SU-DHL-6 (cell line): ENCODE results near the gene SRGAP3.

Experiments
- H2AFZ ChIP-seq: fragments of 200-600 bp; sonication (generic); 2 replicates; pipeline ENCODE4 v1.6.1; 2014; ENCODE audit warnings: low read depth, mild to moderate bottlenecking, moderate library complexity, mixed read lengths, antibody characterized with exemption, low read length; ENCODE audit not compliant: severe bottlenecking
- H3F3A ChIP-seq: fragments of 200-600 bp; shearing (Covaris generic); 2 replicates; pipeline ENCODE4 v1.6.0; 2016; ENCODE audit warnings: antibody characterized with exemption, mild to moderate bottlenecking; ENCODE audit not compliant: insufficient read depth
- H3K27ac ChIP-seq: fragments of 200-600 bp; sonication (generic); 2 replicates; pipeline ENCODE4 v1.5.1; 2016; ENCODE audit warnings: low read depth, mild to moderate bottlenecking, low read length, moderate library complexity, mixed read lengths
- H3K27me3 ChIP-seq: fragments of 200-600 bp; sonication (generic), shearing (Covaris generic); 2 replicates; pipeline ENCODE4 v1.6.0; 2014; ENCODE audit warnings: mild to moderate bottlenecking, low read length
- H3K36me3 ChIP-seq: fragments of 200-600 bp; sonication (generic); 2 replicates; pipeline ENCODE4 v1.6.1; 2014; ENCODE audit warnings: mild to moderate bottlenecking, low read length, mixed read lengths
- H3K4me2 ChIP-seq: fragments of 300-600, 200-600 bp; shearing (Covaris generic), sonication (generic); 2 replicates; pipeline ENCODE4 v1.6.0; 2014; ENCODE audit warnings: low read length, low read depth, mild to moderate bottlenecking; ENCODE audit not compliant: poor library complexity, severe bottlenecking
- H3K4me3 ChIP-seq: fragments of 200-600 bp; sonication (generic); 2 replicates; pipeline ENCODE4 v1.5.1; 2014; ENCODE audit warnings: antibody characterized with exemption, low read length, mild to moderate bottlenecking, mixed read lengths; ENCODE audit not compliant: insufficient read depth, poor library complexity, severe bottlenecking
- H3K79me2 ChIP-seq: fragments of 200-600 bp; sonication (generic); 2 replicates; pipeline ENCODE4 v1.6.1; 2014; ENCODE audit warnings: mild to moderate bottlenecking, low read length, moderate library complexity; ENCODE audit not compliant: insufficient read depth
- H3K9ac ChIP-seq: fragments of 200-600 bp; sonication (generic); 2 replicates; pipeline ENCODE4 v1.7.0; 2014; ENCODE audit warnings: mild to moderate bottlenecking, low read length
- H3K9me2 ChIP-seq: fragments of 200-600 bp; sonication (generic); replicated peaks from 2 replicates; pipeline ENCODE4 v1.6.1; 2014; ENCODE audit warnings: low read length; ENCODE audit not compliant: insufficient read depth
- H3K9me3 ChIP-seq: fragments of 200-600 bp; sonication (generic); 2 replicates; pipeline ENCODE4 v1.6.1; 2014; ENCODE audit warnings: low read length, mixed read lengths; ENCODE audit not compliant: insufficient read depth
- H4K20me1 ChIP-seq: fragments of 200-600 bp; sonication (generic); 2 replicates; pipeline ENCODE4 v1.6.1; 2014; ENCODE audit warnings: low read depth, mild to moderate bottlenecking, antibody characterized with exemption, low read length, moderate library complexity, mixed read lengths
- CTCF ChIP-seq: fragments of 200-600 bp; sonication (generic); IDR thresholded peaks from one replicate; pipeline ENCODE4 v1.5.1; 2017; ENCODE audit warnings: antibody characterized with exemption, mild to moderate bottlenecking, low read length, moderate library complexity; ENCODE audit not compliant: insufficient read depth, poor library complexity, severe bottlenecking
- EZH2phosphoT487 ChIP-seq: fragments of 200-600 bp; sonication (generic), shearing (Covaris generic); conservative IDR thresholded peaks from 2 replicates; pipeline ENCODE4 v1.6.1; 2018; ENCODE audit warnings: mild to moderate bottlenecking, antibody characterized with exemption, low read length, moderate library complexity, mixed read lengths

The SRGAP3 gene

GRCh38 chr3:8976540-8977182, 272.8 kb downstream of the SRGAP3 start:
- no peak overlapping the region for H2AFZ ChIP-seq
- no peaks in the 10 kb centered on the region for H3F3A ChIP-seq
- no peaks in the 10 kb centered on the region for H3K27me3 ChIP-seq
- no peaks in the 10 kb centered on the region for H3K36me3 ChIP-seq
- no peak overlapping the region for H3K4me3 ChIP-seq
- no peak overlapping the region for H3K9ac ChIP-seq
- no peaks in the 10 kb centered on the region for H4K20me1 ChIP-seq
- H3K27ac ChIP-seq = no peak overlapping the region
- no peaks in the 10 kb centered on the region for H3K79me2 ChIP-seq
- TF ChIP-seq CTCF (no peak), EZH2phosphoT487 (no peak)
- no peak overlapping the region for H3K4me2 ChIP-seq
- H3K9me3 ChIP-seq = 0 out of 2 replicates have a peak, but pooled peaks cover 3% of the 10 kb centered on the region
- H3K9me2 ChIP-seq = no peaks in the 10 kb centered on the region

GRCh38 chr3:8975081-8976020, 274.1 kb downstream of the SRGAP3 start:
- Histone ChIP-seq H3K9me2 (no peaks in the 10 kb centered on the region), H3F3A (no peaks in the 10 kb centered on the region), H3K4me3 (no peak overlapping the region), H2AFZ (no peak overlapping the region), H3K9ac (no peak overlapping the region), H3K27me3 (no peaks in the 10 kb centered on the region), H3K9me3 (0 out of 2 replicates have a peak, but pooled peaks cover 3% of the 10 kb centered on the region), H3K4me2 (no peak overlapping the region), H3K79me2 (no peaks in the 10 kb centered on the region), H3K36me3 (no peaks in the 10 kb centered on the region), H4K20me1 (no peaks in the 10 kb centered on the region), H3K27ac (no peak overlapping the region)
- TF ChIP-seq CTCF = no peak
- TF ChIP-seq EZH2phosphoT487 = no peak

GRCh38 chr3:8974458-8974857, 275.0 kb downstream of the SRGAP3 start:
- Histone ChIP-seq H3K79me2 (no peaks in the 10 kb centered on the region), H3K9me2 (no peaks in the 10 kb centered on the region), H3K4me3 (no peak overlapping the region), H2AFZ (no peak overlapping the region), H3K27me3 (no peaks in the 10 kb centered on the region), H3K4me2 (no peak overlapping the region), H4K20me1 (no peaks in the 10 kb centered on the region), H3K36me3 (no peaks in the 10 kb centered on the region), H3F3A (no peaks in the 10 kb centered on the region), H3K9me3 (0 out of 2 replicates have a peak, but pooled peaks cover 3% of the 10 kb centered on the region), H3K9ac (no peak overlapping the region), H3K27ac (no peak overlapping the region)
- no peak for TF ChIP-seq CTCF
- TF ChIP-seq EZH2phosphoT487 = no peak
